NCI-H2227 (cell line): ENCODE measurements around the gene DNAL4.

Experiments
- DNase-seq: peaks from one replicate; lab custom pipeline; 2025; ENCODE audit not compliant: unreplicated experiment; lab: John Stamatoyannopoulos, UW

The DNAL4 gene

GRCh38 chr22:38741576-38741975, 52.4 kb downstream of the DNAL4 start:
- DNase-seq: no peak

- no peak for DNase-seq
Observed at GRCh38 chr22:38741166-38741565, 52.8 kb downstream of the DNAL4 start.

- no peak for DNase-seq
Observed at GRCh38 chr22:38740754-38741153, 53.2 kb downstream of the DNAL4 start.

GRCh38 chr22:38740116-38740723, 53.7 kb downstream of the DNAL4 start:
- DNase-seq: no peak

- DNase-seq: no peak
Observed at GRCh38 chr22:38739300-38740055, 54.5 kb downstream of the DNAL4 start.

GRCh38 chr22:38738475-38739070, 55.4 kb downstream of the DNAL4 start:
- DNase-seq: no peak

- DNase-seq: no peak
Observed at GRCh38 chr22:38737302-38738060, 56.5 kb downstream of the DNAL4 start.

GRCh38 chr22:38736257-38736570, 57.7 kb downstream of the DNAL4 start:
- DNase-seq: no peak

- no peak for DNase-seq
Observed at GRCh38 chr22:38735465-38736256, 58.3 kb downstream of the DNAL4 start.

- DNase-seq: no peak
Observed at GRCh38 chr22:38735126-38735464, 58.8 kb downstream of the DNAL4 start.

GRCh38 chr22:38734421-38735100, 59.4 kb downstream of the DNAL4 start:
- no peak for DNase-seq

GRCh38 chr22:38733724-38734381, 60.1 kb downstream of the DNAL4 start:
- no peak for DNase-seq

- peak; percentile 31 for DNase-seq
Observed at GRCh38 chr22:38733329-38733723, 60.6 kb downstream of the DNAL4 start.

- no peak for DNase-seq
Observed at GRCh38 chr22:38732251-38732815, 61.6 kb downstream of the DNAL4 start.

- DNase-seq: no peak
Observed at GRCh38 chr22:38731703-38732161, 62.2 kb downstream of the DNAL4 start.

- no peak for DNase-seq
Observed at GRCh38 chr22:38730411-38730871, 63.5 kb downstream of the DNAL4 start.

- no peak for DNase-seq
Observed at GRCh38 chr22:38729946-38730345, 64.0 kb downstream of the DNAL4 start.

GRCh38 chr22:38728871-38729796, 64.8 kb downstream of the DNAL4 start:
- no peak for DNase-seq
